GM23248 (cell line): Measurements from ENCODE around the gene NOCT.

ENCODE experiments used
- EZH2 ChIP-seq: fragments of 200-600 bp; sonication (generic); IDR thresholded peaks from 2 replicates; pipeline ENCODE4 v1.6.1; 2018; ENCODE audit warnings: antibody characterized with exemption, mild to moderate bottlenecking; ENCODE audit not compliant: insufficient read depth, poor library complexity, severe bottlenecking
- EZH2phosphoT487 ChIP-seq: fragments of 200-600 bp; sonication (generic); IDR thresholded peaks from 2 replicates; pipeline ENCODE4 v1.6.1; 2018; ENCODE audit warnings: antibody characterized with exemption, moderate library complexity, mild to moderate bottlenecking, low read depth; ENCODE audit not compliant: insufficient read depth

DNA sequence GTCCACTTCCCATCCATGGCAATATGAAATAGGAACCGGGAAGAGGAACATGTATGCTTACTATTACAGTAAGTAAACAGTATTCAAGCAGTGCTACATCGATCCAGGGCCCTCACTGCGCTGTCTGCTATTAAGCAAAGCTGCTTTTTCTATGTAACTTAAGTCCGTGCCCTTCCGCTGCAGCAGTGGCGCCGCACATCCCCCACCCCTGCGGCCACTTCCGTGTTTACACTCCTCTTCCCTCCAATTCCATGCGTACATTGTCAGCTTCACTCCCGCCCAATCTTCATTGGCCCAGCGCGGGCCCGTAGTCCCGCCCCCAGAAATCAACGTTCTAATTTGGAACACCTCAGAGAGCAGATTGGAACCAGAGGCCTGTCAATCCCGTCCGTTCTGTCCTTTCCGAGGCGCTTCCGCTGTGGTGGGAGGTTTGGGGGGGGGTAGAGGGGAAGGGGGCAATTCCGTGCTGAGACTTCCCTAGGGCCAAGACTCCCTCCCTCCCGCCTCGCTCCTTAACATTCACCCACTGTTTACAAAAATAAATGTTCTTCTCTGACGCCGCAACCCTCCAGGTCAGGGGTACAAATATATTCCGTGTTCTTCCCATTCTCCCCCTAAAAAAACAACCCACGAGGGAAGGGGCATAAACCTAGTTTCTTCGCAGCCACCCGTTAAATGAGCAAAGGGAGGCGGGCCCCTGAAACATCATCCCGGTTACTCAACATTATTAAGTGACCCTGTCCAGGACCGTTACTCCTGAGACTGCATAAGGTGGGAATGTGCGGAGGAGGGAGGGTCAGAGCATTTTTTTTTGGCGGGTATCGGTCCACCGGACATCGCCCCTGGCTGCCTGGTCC lies 67.4 kb downstream of the NOCT start:
- TF ChIP-seq EZH2, result no peak
- TF ChIP-seq EZH2phosphoT487, result no peak
